ENCODE data around the gene FAM149A.

The FAM149A gene

DNA sequence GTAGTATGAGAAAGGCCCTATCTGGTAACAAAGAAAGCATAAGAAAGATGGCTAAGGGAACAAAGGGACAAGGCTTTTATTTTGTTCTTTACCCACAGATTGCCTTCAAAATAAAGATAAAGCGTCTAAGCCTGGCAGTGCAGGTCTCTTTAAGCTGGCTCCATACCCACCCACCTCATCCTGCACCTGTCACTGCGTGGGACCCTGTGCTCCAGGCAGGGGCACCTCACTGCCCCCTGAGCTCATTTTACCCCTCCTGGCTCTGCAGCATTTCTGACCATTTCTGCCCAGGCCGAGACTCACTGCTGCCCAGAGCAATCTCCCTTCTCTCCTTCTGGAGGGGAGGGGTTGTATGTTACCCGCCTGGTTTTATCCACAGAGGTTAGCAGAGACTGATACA lies 85.2 kb downstream of the FAM149A start:
- DNase-seq = no peak
- H3K14ac ChIP-seq (ENCODE audit: low read length in 2 of 2) = no peak overlapping the region
- peaks cover 6% of the 10 kb centered on the region for H3K79me1 ChIP-seq (replicated peaks; ENCODE audit: low read length, poor library complexity, severe bottlenecking)
- H3K9me3 ChIP-seq (ENCODE audit: control insufficient read depth, low read length) = no peaks in the 10 kb centered on the region
- no peak overlapping the region for H3K4ac ChIP-seq (ENCODE audit: low read depth in 1 of 2, low read length in 2 of 2)
- no peak overlapping the region for H2BK12ac ChIP-seq (ENCODE audit: low read length in 2 of 2)
- peaks cover 3% of the 10 kb centered on the region for H3K4me1 ChIP-seq (ENCODE audit: control insufficient read depth, insufficient read depth, low read depth, low read length)
- H3K27ac ChIP-seq (ENCODE audit: low read length, poor library complexity, severe bottlenecking) = no peak overlapping the region
- no peaks in the 10 kb centered on the region for H3K27me3 ChIP-seq (ENCODE audit: control insufficient read depth in 1 of 2, insufficient read depth in 1 of 2, low read length in 2 of 2)
- H2BK15ac ChIP-seq (ENCODE audit: low read depth, poor library complexity, severe bottlenecking) = no peak overlapping the region
- H2AK5ac ChIP-seq (ENCODE audit: low read length, severe bottlenecking) = no peak overlapping the region
- WGBS = 100% methylated on average over 2 of the region's 4 CpGs
- no peak overlapping the region for H3K18ac ChIP-seq (ENCODE audit: low read depth in 1 of 2, low read length in 2 of 2)
- H3K9ac ChIP-seq (ENCODE audit: low read length) = peak overlapping the region; percentile 90
- peaks cover 0 to 3% of the 10 kb centered on the region in 2 experiments for H3K36me3 ChIP-seq (ENCODE audit: control insufficient read depth in 1 of 2, insufficient read depth in 2 of 2, low read depth in 1 of 2, low read length in 2 of 2)
- no peak overlapping the region for H3K23ac ChIP-seq (ENCODE audit: low read length in 2 of 2)
- no peak overlapping the region for H3K4me2 ChIP-seq (ENCODE audit: low read length, poor library complexity, severe bottlenecking)
- H2BK5ac ChIP-seq (ENCODE audit: low read depth, low read length, poor library complexity, severe bottlenecking) = no peak overlapping the region
- H3K4me3 ChIP-seq (ENCODE audit: insufficient read depth in 1 of 2, low read depth in 1 of 2, low read length in 2 of 2) = peak overlapping the region in 1 of 2 experiments; percentile 92
- no peak overlapping the region for H4K8ac ChIP-seq (ENCODE audit: low read length)
- no peak overlapping the region for H2BK120ac ChIP-seq (ENCODE audit: low read depth, low read length)
- H2AFZ ChIP-seq (ENCODE audit: low read depth, low read length) = no peak overlapping the region
- no peak overlapping the region for H4K91ac ChIP-seq (ENCODE audit: low read length)

DNA sequence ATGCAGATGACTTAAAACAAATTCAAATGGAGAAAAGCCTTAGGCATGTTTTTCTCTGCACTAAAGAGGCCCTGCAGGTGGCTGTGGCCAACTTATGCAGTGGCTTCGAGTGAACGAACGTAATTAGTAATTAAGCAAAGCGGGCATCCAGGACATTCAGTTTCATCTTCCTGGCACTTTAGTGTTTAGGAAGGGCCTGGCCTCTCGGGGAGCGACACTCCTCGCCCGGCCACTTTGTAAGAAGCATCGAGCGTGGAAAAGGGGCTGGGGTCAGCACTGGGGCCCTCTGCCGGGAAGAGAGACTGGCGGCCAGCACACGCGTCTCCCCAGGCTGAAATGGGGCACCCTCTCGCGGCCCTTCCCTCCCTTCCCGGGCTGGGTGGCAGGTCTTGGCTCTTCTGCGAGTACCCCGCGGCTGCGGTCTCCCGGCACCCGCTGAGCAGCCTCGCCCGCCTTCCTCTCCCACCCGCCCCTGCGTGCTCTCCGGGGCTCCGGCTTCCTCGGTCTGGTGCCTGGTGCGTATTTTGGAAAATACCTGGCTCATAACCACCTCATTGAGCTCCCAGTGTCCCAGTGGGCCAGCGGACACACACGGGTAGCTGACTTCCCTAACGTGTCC lies 86.2 kb downstream of the FAM149A start:
- Histone ChIP-seq H3K79me1 (replicated peaks; ENCODE audit: low read length, poor library complexity, severe bottlenecking) (peaks cover 9% of the 10 kb centered on the region), H2AFZ (ENCODE audit: low read depth, low read length) (peak overlapping the region; percentile 89), H3K18ac (ENCODE audit: low read depth in 1 of 2, low read length in 2 of 2) (peak overlapping the region; percentile 70 to 90), H3K27me3 (ENCODE audit: control insufficient read depth in 1 of 2, insufficient read depth in 1 of 2, low read length in 2 of 2) (no peaks in the 10 kb centered on the region), H2BK15ac (ENCODE audit: low read depth, poor library complexity, severe bottlenecking) (peak overlapping the region; percentile 80), H3K23ac (ENCODE audit: low read length in 2 of 2) (no peak overlapping the region), H2BK5ac (ENCODE audit: low read depth, low read length, poor library complexity, severe bottlenecking) (peak overlapping the region; percentile 61), H3K14ac (ENCODE audit: low read length in 2 of 2) (peak overlapping the region; percentile 74 to 76), H3K4me3 (ENCODE audit: insufficient read depth in 1 of 2, low read depth in 1 of 2, low read length in 2 of 2) (peak overlapping the region; percentile 91 to 92), H2BK12ac (ENCODE audit: low read length in 2 of 2) (no peak overlapping the region), H3K4me2 (ENCODE audit: low read length, poor library complexity, severe bottlenecking) (peak overlapping the region; percentile 83), H2BK120ac (ENCODE audit: low read depth, low read length) (peak overlapping the region; percentile 98), H2AK5ac (ENCODE audit: low read length, severe bottlenecking) (no peak overlapping the region), H3K9me3 (ENCODE audit: control insufficient read depth, low read length) (no peaks in the 10 kb centered on the region), H3K4me1 (ENCODE audit: control insufficient read depth, insufficient read depth, low read depth, low read length) (peaks cover 4% of the 10 kb centered on the region), H3K4ac (ENCODE audit: low read depth in 1 of 2, low read length in 2 of 2) (peak overlapping the region; percentile 19 to 51), H4K8ac (ENCODE audit: low read length) (peak overlapping the region; percentile 98), H4K91ac (ENCODE audit: low read length) (peak overlapping the region; percentile 96), H3K27ac (ENCODE audit: low read length, poor library complexity, severe bottlenecking) (peak overlapping the region; percentile 63), H3K36me3 (ENCODE audit: control insufficient read depth in 1 of 2, insufficient read depth in 2 of 2, low read depth in 1 of 2, low read length in 2 of 2) (peaks cover 5 to 11% of the 10 kb centered on the region in 2 experiments), H3K9ac (ENCODE audit: low read length) (peak overlapping the region; percentile 90)
- 1% methylated on average over 34 of the region's 34 CpGs for WGBS
- peak; percentile 43 for DNase-seq

GRCh38 chr4:186191200-186192065 lies 86.9 kb downstream of the FAM149A start, which contains the start of gene CYP4V2:
TSS of gene CYP4V2 (plus strand) at chr4:186191567. CDS start at chr4:186191824, 257 bp downstream.
- Histone ChIP-seq H4K8ac (ENCODE audit: low read length) (peak within 1 kb of the TSS; percentile 98), H2AK5ac (ENCODE audit: low read length, severe bottlenecking) (no peak within 1 kb of the TSS), H3K4me1 (ENCODE audit: control insufficient read depth, insufficient read depth, low read depth, low read length) (peaks cover 4% of the 10 kb centered on the region), H3K18ac (ENCODE audit: low read depth in 1 of 2, low read length in 2 of 2) (peak within 1 kb of the TSS; percentile 90), H2BK5ac (ENCODE audit: low read depth, low read length, poor library complexity, severe bottlenecking) (peak within 1 kb of the TSS; percentile 61), H2BK120ac (ENCODE audit: low read depth, low read length) (peak within 1 kb of the TSS; percentile 98), H3K79me1 (replicated peaks; ENCODE audit: low read length, poor library complexity, severe bottlenecking) (peaks cover 9% of the 10 kb centered on the region), H3K4me3 (ENCODE audit: insufficient read depth in 1 of 2, low read depth in 1 of 2, low read length in 2 of 2) (peak within 1 kb of the TSS; percentile 91 to 92), H3K14ac (ENCODE audit: low read length in 2 of 2) (peak within 1 kb of the TSS; percentile 74 to 95), H4K91ac (ENCODE audit: low read length) (peak within 1 kb of the TSS; percentile 96), H3K4ac (ENCODE audit: low read depth in 1 of 2, low read length in 2 of 2) (peak within 1 kb of the TSS; percentile 87 to 89), H3K4me2 (ENCODE audit: low read length, poor library complexity, severe bottlenecking) (peak within 1 kb of the TSS; percentile 83), H3K27ac (ENCODE audit: low read length, poor library complexity, severe bottlenecking) (peak within 1 kb of the TSS; percentile 63), H3K27me3 (ENCODE audit: control insufficient read depth in 1 of 2, insufficient read depth in 1 of 2, low read length in 2 of 2) (no peaks in the 10 kb centered on the region), H3K36me3 (ENCODE audit: control insufficient read depth in 1 of 2, insufficient read depth in 2 of 2, low read depth in 1 of 2, low read length in 2 of 2) (peaks cover 5 to 19% of the 10 kb centered on the region in 2 experiments), H2AFZ (ENCODE audit: low read depth, low read length) (peak within 1 kb of the TSS; percentile 89), H3K23ac (ENCODE audit: low read length in 2 of 2) (peak within 1 kb of the TSS; percentile 75 to 90), H3K9ac (ENCODE audit: low read length) (peak within 1 kb of the TSS; percentile 90), H2BK12ac (ENCODE audit: low read length in 2 of 2) (peak within 1 kb of the TSS; percentile 54 to 97), H3K9me3 (ENCODE audit: control insufficient read depth, low read length) (no peaks in the 10 kb centered on the region), H2BK15ac (ENCODE audit: low read depth, poor library complexity, severe bottlenecking) (peak within 1 kb of the TSS; percentile 100)
- DNase-seq = peak; percentile 87
- under 1% methylated on average over 92 of the region's 107 CpGs for WGBS
